Astrocyte (in vitro differentiated cells and primary cell): ENCODE results near the gene FSTL5. TPM values are rescaled to one million over a fixed set of nuclear protein-coding genes. Genes with fewer than 3 reads are reported as not detected.

Experiments used
- DNase-seq: peaks from one replicate; pipeline ENCODE4 v3.0.0-alpha.2; 2010; ENCODE audit warnings: low read depth
- FAIRE-seq: peaks from 2 replicates; lab custom pipeline; 2011; peaks lifted over from hg19 to GRCh38; lab: Jason Lieb, UNC
- H2AFZ ChIP-seq: 2 replicates; pipeline ENCODE4 v1.6.0; 2012; ENCODE audit warnings: low read depth, low read length, inconsistent platforms
- H3K27ac ChIP-seq: 2 replicates; pipeline ENCODE4 v1.5.1; 2011; ENCODE audit warnings: low read depth, low read length, inconsistent platforms
- H3K27me3 ChIP-seq: 2 replicates; pipeline ENCODE4 v1.6.0; 2011; ENCODE audit warnings: low read length, inconsistent platforms; ENCODE audit not compliant: insufficient read depth
- H3K36me3 ChIP-seq: 2 replicates; pipeline ENCODE4 v1.5.1; 2011; ENCODE audit warnings: low read length, inconsistent platforms; ENCODE audit not compliant: insufficient read depth
- H3K4me1 ChIP-seq: 2 replicates; pipeline ENCODE4 v1.5.1; 2011; ENCODE audit warnings: low read length, inconsistent platforms; ENCODE audit not compliant: insufficient read depth
- H3K4me2 ChIP-seq: 2 replicates; pipeline ENCODE4 v1.6.0; 2012; ENCODE audit warnings: low read length, inconsistent platforms
- H3K4me3 ChIP-seq: 2 replicates; pipeline ENCODE4 v1.5.1; 2011; ENCODE audit warnings: low read depth, mild to moderate bottlenecking, low read length, inconsistent platforms; ENCODE audit not compliant: insufficient read depth
- H3K79me2 ChIP-seq: 2 replicates; pipeline ENCODE4 v1.6.0; 2012; ENCODE audit warnings: mild to moderate bottlenecking, low read length, inconsistent platforms; ENCODE audit not compliant: insufficient read depth
- H3K9ac ChIP-seq: 2 replicates; pipeline ENCODE4 v1.6.0; 2012; ENCODE audit warnings: mild to moderate bottlenecking, low read length, inconsistent platforms
- H3K9me3 ChIP-seq: 2 replicates; pipeline ENCODE4 v1.5.1; 2012; ENCODE audit warnings: low read depth, mild to moderate bottlenecking, low read length, inconsistent platforms; ENCODE audit not compliant: insufficient read depth
- H4K20me1 ChIP-seq: 2 replicates; pipeline ENCODE4 v1.6.0; 2012; ENCODE audit warnings: low read length, inconsistent platforms; ENCODE audit not compliant: insufficient read depth
- H3K27ac Mint-ChIP-seq: one replicate; pipeline ENCODE4 v1.8.0; 2021; ENCODE audit warnings: mild to moderate bottlenecking, mixed read lengths; ENCODE audit not compliant: unreplicated experiment
- H3K27me3 Mint-ChIP-seq: one replicate; pipeline ENCODE4 v1.8.0; 2021; ENCODE audit warnings: low read depth, mixed read lengths; ENCODE audit not compliant: unreplicated experiment
- H3K36me3 Mint-ChIP-seq: one replicate; pipeline ENCODE4 v1.8.0; 2021; ENCODE audit warnings: low read depth, mixed read lengths; ENCODE audit not compliant: unreplicated experiment
- H3K4me1 Mint-ChIP-seq: one replicate; pipeline ENCODE4 v1.8.0; 2021; ENCODE audit warnings: low read depth, mixed read lengths; ENCODE audit not compliant: unreplicated experiment
- H3K4me3 Mint-ChIP-seq: one replicate; pipeline ENCODE4 v1.8.0; 2021; ENCODE audit warnings: mild to moderate bottlenecking, moderate library complexity, mixed read lengths; ENCODE audit not compliant: unreplicated experiment
- H3K9me3 Mint-ChIP-seq: one replicate; pipeline ENCODE4 v1.8.0; 2021; ENCODE audit warnings: mild to moderate bottlenecking, mixed read lengths; ENCODE audit not compliant: unreplicated experiment
- EZH2 ChIP-seq: IDR thresholded peaks from 2 replicates; pipeline ENCODE4 v1.6.1; 2012; ENCODE audit warnings: mild to moderate bottlenecking, low read length, inconsistent platforms; ENCODE audit not compliant: insufficient read depth
- total RNA-seq: library from RNA; stranded (reverse); gene quantifications from 2 replicates; pipeline ENCODE4 v1.2.1, GENCODE V29; 2021
- TF ChIP-seq, protein P1 (sequence below): IDR thresholded peaks from 2 replicates; pipeline ENCODE4 v1.5.1; 2011; ENCODE audit warnings: low read depth, mild to moderate bottlenecking, inconsistent platforms, low read length, moderate library complexity; ENCODE audit not compliant: insufficient read depth

FSTL5 gene
- total RNA-seq, 1 donor from 2014 or later: 0.43 TPM

DNA sequence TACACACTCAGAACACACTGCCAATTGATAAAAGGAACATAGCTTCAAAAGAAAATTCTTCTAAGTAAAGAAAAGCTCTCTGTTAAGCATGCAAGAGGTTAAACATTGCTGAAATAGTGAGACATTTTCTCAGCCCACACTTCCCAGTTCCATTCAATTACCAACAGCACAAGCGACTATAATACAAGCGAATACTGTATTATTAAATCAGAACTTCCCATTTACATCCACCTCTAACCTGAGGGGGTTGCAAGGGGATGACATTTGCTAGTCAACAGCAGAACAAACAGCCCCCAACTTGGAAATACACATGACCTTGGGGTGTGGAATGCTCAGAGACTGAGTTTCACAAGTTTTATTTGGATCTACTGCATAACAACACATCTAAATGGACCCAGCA lies 1.1 kb downstream of the FSTL5 start:
- no peak overlapping the region for H3K9ac ChIP-seq
- Mint-ChIP-seq H3K36me3 (no peaks in the 10 kb centered on the region), H3K4me1 (peaks cover 11% of the 10 kb centered on the region), H3K27me3 (no peaks in the 10 kb centered on the region), H3K27ac (no peak overlapping the region), H3K4me3 (no peak overlapping the region), H3K9me3 (no peaks in the 10 kb centered on the region)
- no peak for TF ChIP-seq EZH2
- TF ChIP-seq, protein P1, sequence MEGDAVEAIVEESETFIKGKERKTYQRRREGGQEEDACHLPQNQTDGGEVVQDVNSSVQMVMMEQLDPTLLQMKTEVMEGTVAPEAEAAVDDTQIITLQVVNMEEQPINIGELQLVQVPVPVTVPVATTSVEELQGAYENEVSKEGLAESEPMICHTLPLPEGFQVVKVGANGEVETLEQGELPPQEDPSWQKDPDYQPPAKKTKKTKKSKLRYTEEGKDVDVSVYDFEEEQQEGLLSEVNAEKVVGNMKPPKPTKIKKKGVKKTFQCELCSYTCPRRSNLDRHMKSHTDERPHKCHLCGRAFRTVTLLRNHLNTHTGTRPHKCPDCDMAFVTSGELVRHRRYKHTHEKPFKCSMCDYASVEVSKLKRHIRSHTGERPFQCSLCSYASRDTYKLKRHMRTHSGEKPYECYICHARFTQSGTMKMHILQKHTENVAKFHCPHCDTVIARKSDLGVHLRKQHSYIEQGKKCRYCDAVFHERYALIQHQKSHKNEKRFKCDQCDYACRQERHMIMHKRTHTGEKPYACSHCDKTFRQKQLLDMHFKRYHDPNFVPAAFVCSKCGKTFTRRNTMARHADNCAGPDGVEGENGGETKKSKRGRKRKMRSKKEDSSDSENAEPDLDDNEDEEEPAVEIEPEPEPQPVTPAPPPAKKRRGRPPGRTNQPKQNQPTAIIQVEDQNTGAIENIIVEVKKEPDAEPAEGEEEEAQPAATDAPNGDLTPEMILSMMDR: no peak
- no peak overlapping the region for H3K27ac ChIP-seq
- FAIRE-seq (no peak), DNase-seq (no peak)
- no peaks in the 10 kb centered on the region for H4K20me1 ChIP-seq
- no peaks in the 10 kb centered on the region for H3K27me3 ChIP-seq
- H3K4me1 ChIP-seq: peaks cover 11% of the 10 kb centered on the region
- no peak overlapping the region for H2AFZ ChIP-seq
- H3K79me2 ChIP-seq: no peaks in the 10 kb centered on the region
- no peak overlapping the region for H3K4me2 ChIP-seq
- H3K4me3 ChIP-seq: no peak overlapping the region
- no peaks in the 10 kb centered on the region for H3K9me3 ChIP-seq
- H3K36me3 ChIP-seq: no peaks in the 10 kb centered on the region

DNA sequence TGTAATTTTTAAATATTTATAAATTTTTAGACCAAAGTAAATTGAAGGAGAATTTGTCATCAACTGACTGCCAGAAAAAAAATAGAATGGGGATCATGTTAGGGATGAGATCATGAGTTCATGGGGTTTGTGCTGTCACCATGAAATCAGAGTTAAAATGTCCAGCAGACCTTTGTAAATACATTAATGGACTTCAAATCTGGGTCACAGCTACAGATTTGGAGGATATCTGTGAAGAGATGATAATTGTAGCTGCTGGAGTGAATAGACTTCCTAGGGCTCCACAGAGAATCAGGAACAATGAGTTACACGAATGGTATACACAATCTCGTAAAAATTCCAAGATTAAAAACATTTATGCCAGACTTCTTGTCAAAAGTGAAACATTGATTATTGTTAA lies 6.6 kb downstream of the FSTL5 start:
- TF ChIP-seq, protein P1: no peak
- no peak for TF ChIP-seq EZH2
- Histone ChIP-seq H3K9me3 (no peaks in the 10 kb centered on the region), H3K4me1 (no peaks in the 10 kb centered on the region), H3K4me2 (no peak overlapping the region), H4K20me1 (no peaks in the 10 kb centered on the region), H3K9ac (no peak overlapping the region), H3K27me3 (peaks cover 2% of the 10 kb centered on the region), H3K36me3 (no peaks in the 10 kb centered on the region), H3K79me2 (no peaks in the 10 kb centered on the region), H3K4me3 (no peak overlapping the region), H2AFZ (no peak overlapping the region), H3K27ac (no peak overlapping the region)
- FAIRE-seq: no peak
- no peak for DNase-seq
- no peaks in the 10 kb centered on the region for H3K4me1 Mint-ChIP-seq
- H3K4me3 Mint-ChIP-seq: no peak overlapping the region
- no peaks in the 10 kb centered on the region for H3K27me3 Mint-ChIP-seq
- no peaks in the 10 kb centered on the region for H3K36me3 Mint-ChIP-seq
- H3K27ac Mint-ChIP-seq: no peak overlapping the region
- no peaks in the 10 kb centered on the region for H3K9me3 Mint-ChIP-seq

DNA sequence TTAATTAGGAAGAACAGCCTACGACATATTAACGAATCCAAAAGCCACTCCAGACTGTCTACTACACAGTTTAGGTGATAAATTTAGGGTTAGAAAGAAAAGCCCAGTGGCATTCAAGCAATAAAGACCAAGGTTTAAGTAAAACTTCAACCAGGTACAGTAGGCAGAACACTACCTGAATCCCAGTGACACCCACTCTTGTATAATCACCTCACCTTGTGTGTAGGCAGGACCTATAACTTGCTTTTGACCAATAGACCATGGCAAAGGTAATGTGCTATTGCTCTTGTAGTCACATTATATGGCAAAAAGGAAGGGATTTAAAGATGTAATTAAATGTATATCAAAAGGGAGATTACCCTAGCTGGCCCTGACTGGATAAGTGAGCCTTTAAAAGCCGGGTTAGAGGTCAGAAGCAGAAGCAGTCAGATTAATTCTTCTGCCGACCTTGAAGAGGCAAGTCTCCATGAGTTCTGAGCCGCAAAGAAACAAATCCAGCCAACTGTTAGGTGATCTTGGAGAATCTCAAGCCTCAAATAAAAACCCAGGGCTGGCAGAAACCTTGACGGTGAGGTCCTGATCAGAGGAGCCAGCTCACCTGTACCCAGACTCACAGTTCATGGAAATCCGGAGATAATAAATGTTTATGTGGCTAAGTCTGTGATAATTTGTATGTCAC lies 8.8 kb downstream of the FSTL5 start:
- H2AFZ ChIP-seq: no peak overlapping the region
- H4K20me1 ChIP-seq: no peaks in the 10 kb centered on the region
- Mint-ChIP-seq H3K27me3 (no peaks in the 10 kb centered on the region), H3K4me1 (no peaks in the 10 kb centered on the region), H3K27ac (no peak overlapping the region), H3K4me3 (no peak overlapping the region), H3K9me3 (no peaks in the 10 kb centered on the region), H3K36me3 (no peaks in the 10 kb centered on the region)
- DNase-seq (no peak), FAIRE-seq (no peak)
- no peaks in the 10 kb centered on the region for H3K4me1 ChIP-seq
- H3K27me3 ChIP-seq: peaks cover 2% of the 10 kb centered on the region
- H3K79me2 ChIP-seq: no peaks in the 10 kb centered on the region
- no peak overlapping the region for H3K4me3 ChIP-seq
- H3K4me2 ChIP-seq: no peak overlapping the region
- H3K27ac ChIP-seq: no peak overlapping the region
- TF ChIP-seq, protein P1: no peak
- TF ChIP-seq EZH2: no peak
- H3K9ac ChIP-seq: no peak overlapping the region
- H3K9me3 ChIP-seq: no peaks in the 10 kb centered on the region
- no peaks in the 10 kb centered on the region for H3K36me3 ChIP-seq
